ENCODE data around the gene YBX2. TPM values are rescaled to one million over a fixed set of nuclear protein-coding genes. Genes with fewer than 3 reads are reported as not detected.
A peak's percentile ranks its signal among the peaks of the same experiment; 100 is the strongest.

The YBX2 gene
- total and polyA plus RNA-seq, 2 donors (not counting 1 experiment from before 2014, with no cell fraction given): 0.15 to 0.22 TPM

DNA sequence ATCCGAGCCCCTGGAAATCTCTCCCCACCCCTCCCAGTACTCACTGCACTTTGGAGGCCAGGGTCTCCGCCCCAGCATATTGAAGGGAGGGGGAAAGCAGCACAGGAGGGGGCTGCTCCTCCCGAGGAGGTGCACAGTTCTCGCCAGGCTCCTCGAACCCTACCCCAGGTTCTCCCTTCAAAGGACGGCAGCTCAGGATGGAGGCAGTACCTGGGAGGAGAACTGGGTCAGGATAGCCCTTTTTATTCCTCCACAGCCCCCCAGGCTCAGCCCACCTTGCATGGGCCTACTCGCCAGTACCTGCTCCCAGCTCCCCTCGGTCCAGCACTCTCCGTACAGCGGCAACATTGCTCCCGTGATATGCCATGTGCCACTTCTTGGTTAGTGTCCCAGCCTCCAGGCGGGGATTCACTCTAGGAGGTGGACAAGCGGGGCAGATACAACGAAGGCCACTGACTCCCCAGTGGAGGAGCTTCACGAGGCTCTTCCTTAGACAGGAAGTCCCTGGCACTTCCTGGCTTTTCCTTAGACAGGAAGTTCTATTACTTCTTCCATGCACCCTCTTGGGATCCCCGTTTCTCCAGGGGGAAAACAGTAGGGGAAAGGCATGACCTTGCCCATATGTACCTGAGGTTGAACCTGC is 22.8 kb upstream of the YBX2 start:
- Mint-ChIP-seq H3K27me3 (no peaks in the 10 kb centered on the region), H3K27ac (peak overlapping the region; percentile 59), H3K4me3 (peak overlapping the region; percentile 64), H3K9me3 (ENCODE audit: insufficient read depth) (no peaks in the 10 kb centered on the region), H3K4me1 (peaks cover 37% of the 10 kb centered on the region)
- ATAC-seq (ENCODE audit: low read depth) (no peak), DNase-seq (no peak)
- Histone ChIP-seq H3K27ac (ENCODE audit: low read length in 2 of 2) (no peak overlapping the region), H3K27me3 (replicated peaks in 1 of 4; ENCODE audit: control extremely low read depth in 1 of 4, control insufficient read depth in 3 of 4, insufficient read depth in 4 of 4, low read length in 3 of 4) (no peaks in the 10 kb centered on the region), H3K79me2 (ENCODE audit: control insufficient read depth, insufficient read depth, low read length) (peaks cover 37% of the 10 kb centered on the region), H3K4me3 (ENCODE audit: control extremely low read depth in 1 of 5, extremely low read depth in 1 of 5, insufficient read depth in 1 of 5, low read depth in 2 of 5, low read length in 4 of 5) (no peak overlapping the region), H3K9ac (ENCODE audit: low read length) (no peak overlapping the region), H3K36me3 (replicated peaks in 1 of 2; ENCODE audit: control extremely low read depth in 1 of 2, control insufficient read depth in 1 of 2, extremely low read depth in 1 of 2, insufficient read depth in 2 of 2, low read length in 1 of 2) (peaks cover 5 to 67% of the 10 kb centered on the region in 2 experiments), H3K9me3 (ENCODE audit: control extremely low read depth in 1 of 3, control insufficient read depth in 2 of 3, insufficient read depth in 1 of 3, low read length in 2 of 3) (no peaks in the 10 kb centered on the region), H4K20me1 (ENCODE audit: control insufficient read depth, insufficient read depth, low read length, poor library complexity, severe bottlenecking) (peaks cover 26% of the 10 kb centered on the region), H2AFZ (ENCODE audit: insufficient read depth, low read depth, low read length, poor library complexity, severe bottlenecking) (no peak overlapping the region), H3K4me1 (ENCODE audit: control insufficient read depth in 2 of 2, insufficient read depth in 2 of 2, low read length in 2 of 2) (peaks cover 17 to 28% of the 10 kb centered on the region in 2 donors), H3K4me2 (replicated peaks; ENCODE audit: low read depth, low read length, poor library complexity, severe bottlenecking) (no peak overlapping the region)
- WGBS (ENCODE audit: insufficient coverage): 94% methylated on average over 11 of the region's 16 CpGs
- ChIA-PET CTCF (interaction anchor here (2.2 kb wide), 1 partner anchor 19 kb away, joined by 5 read pairs; the partner anchor contains the start of gene ACAP1), POLR2A (interaction anchor here (1.3 kb wide), 1 partner anchor 9 kb away, joined by 4 read pairs; no protein-coding TSS in a partner anchor)
- intact Hi-C loops (cut with micrococcal nuclease): no loop called here
- TF ChIP-seq, protein P1, sequence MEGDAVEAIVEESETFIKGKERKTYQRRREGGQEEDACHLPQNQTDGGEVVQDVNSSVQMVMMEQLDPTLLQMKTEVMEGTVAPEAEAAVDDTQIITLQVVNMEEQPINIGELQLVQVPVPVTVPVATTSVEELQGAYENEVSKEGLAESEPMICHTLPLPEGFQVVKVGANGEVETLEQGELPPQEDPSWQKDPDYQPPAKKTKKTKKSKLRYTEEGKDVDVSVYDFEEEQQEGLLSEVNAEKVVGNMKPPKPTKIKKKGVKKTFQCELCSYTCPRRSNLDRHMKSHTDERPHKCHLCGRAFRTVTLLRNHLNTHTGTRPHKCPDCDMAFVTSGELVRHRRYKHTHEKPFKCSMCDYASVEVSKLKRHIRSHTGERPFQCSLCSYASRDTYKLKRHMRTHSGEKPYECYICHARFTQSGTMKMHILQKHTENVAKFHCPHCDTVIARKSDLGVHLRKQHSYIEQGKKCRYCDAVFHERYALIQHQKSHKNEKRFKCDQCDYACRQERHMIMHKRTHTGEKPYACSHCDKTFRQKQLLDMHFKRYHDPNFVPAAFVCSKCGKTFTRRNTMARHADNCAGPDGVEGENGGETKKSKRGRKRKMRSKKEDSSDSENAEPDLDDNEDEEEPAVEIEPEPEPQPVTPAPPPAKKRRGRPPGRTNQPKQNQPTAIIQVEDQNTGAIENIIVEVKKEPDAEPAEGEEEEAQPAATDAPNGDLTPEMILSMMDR (IDR thresholded peaks at IDR 0.05): no peak
- no peak for TF ChIP-seq EZH2 (IDR thresholded peaks at IDR 0.05; ENCODE audit: borderline replicate concordance, insufficient read depth, low read depth, low read length, poor library complexity, severe bottlenecking)

All from B cell (primary cell).